Measurements from ENCODE around the gene JDP2.

Gene JDP2

DNA sequence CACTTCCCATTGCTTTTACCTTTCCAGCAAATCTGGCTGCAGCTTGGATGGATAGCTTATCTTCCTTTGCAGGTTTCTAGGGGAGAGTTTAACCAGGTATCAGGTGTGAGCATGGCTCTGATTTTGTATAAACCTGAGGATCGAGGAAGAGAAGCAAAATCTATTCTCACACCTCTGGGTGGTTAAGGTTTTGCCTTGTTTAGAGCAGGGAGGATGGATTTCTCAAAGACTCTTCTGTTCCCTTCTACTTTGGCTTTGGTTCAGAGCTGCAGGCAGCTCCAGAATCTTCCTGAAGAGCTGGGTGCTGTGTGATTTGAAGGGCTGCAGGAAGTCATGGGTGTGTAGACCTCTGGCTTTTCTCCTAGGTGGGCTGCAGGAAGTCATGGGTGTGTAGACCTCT lies 1.7 kb downstream of the JDP2 start:
- Histone ChIP-seq H3K4me3 (peak overlapping the region; percentile 63 to 70), H3K27me3 (no peaks in the 10 kb centered on the region), H3K4me1 (peaks cover 0 to 42% (median 34%) of the 10 kb centered on the region in 4 donors), H3K9me3 (no peaks in the 10 kb centered on the region), H3K27ac (peak overlapping the region; percentile 56 to 82), H3K36me3 (peaks cover 6 to 20% (median 14%) of the 10 kb centered on the region in 3 donors)
- TF ChIP-seq, protein P1, sequence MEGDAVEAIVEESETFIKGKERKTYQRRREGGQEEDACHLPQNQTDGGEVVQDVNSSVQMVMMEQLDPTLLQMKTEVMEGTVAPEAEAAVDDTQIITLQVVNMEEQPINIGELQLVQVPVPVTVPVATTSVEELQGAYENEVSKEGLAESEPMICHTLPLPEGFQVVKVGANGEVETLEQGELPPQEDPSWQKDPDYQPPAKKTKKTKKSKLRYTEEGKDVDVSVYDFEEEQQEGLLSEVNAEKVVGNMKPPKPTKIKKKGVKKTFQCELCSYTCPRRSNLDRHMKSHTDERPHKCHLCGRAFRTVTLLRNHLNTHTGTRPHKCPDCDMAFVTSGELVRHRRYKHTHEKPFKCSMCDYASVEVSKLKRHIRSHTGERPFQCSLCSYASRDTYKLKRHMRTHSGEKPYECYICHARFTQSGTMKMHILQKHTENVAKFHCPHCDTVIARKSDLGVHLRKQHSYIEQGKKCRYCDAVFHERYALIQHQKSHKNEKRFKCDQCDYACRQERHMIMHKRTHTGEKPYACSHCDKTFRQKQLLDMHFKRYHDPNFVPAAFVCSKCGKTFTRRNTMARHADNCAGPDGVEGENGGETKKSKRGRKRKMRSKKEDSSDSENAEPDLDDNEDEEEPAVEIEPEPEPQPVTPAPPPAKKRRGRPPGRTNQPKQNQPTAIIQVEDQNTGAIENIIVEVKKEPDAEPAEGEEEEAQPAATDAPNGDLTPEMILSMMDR (IDR thresholded peaks at IDR 0.05): no peak
- intact Hi-C loops (cut with DNase I; ENCODE audit: low total_unique reads): loop anchor here (5.0 kb wide), 1 partner anchor 117 kb away; no protein-coding TSS in a partner anchor
- DNase-seq: no peak

DNA sequence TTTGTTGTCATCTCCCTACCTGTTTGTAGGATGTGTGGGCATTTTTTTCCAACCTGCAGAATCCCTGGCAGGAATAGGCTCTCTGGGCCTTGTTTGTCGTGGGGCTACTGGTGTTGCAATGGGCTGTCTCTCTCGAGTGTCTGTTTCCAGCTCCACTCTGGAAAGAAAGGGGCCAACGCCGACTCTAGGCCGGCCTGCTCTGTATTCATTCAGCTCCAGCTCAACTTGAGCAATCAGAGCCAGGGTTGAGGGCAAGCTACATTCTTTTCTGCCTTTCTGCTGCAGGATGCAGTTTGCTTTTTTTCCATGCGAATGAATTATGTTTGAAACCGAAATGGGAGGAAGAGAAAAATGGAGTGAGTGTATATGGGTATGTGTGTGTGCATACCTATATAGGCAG lies 2.3 kb downstream of the JDP2 start:
- no peaks in the 10 kb centered on the region for H3K9me3 ChIP-seq
- intact Hi-C loops (cut with DNase I; ENCODE audit: low total_unique reads): loop anchor here (10.0 kb wide), 1 partner anchor 55 kb away; no protein-coding TSS in a partner anchor
- H3K27me3 ChIP-seq: no peaks in the 10 kb centered on the region
- H3K4me3 ChIP-seq: peak overlapping the region; percentile 63 to 70
- DNase-seq: peak; percentile 73 to 82
- TF ChIP-seq, protein P1 (IDR thresholded peaks at IDR 0.05): no peak
- H3K36me3 ChIP-seq: peaks cover 6 to 26% (median 19%) of the 10 kb centered on the region in 3 donors
- peak overlapping the region; percentile 56 to 82 for H3K27ac ChIP-seq
- peaks cover 0 to 42% (median 34%) of the 10 kb centered on the region in 4 donors for H3K4me1 ChIP-seq

DNA sequence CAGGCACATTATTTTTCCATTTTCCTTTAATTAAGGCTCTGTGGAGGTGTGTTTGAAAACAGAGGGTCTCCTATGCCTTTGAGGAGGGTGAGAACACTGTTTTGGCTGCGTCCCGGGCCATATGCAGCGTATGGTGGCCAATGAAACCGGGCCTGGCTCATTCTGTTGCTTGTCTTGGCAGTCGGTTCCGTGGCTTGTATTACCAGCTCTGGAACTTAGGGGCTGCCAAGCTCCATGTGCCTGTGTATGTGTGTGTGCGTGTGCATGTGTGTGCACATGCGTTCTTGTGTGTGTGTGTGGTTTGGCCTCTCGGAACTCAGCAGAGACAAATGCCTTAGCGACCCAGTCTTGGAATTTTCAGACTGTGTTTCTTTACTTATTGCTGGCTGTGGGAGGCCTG lies 2.7 kb downstream of the JDP2 start:
- peak overlapping the region; percentile 63 to 70 for H3K4me3 ChIP-seq
- no peaks in the 10 kb centered on the region for H3K27me3 ChIP-seq
- DNase-seq: peak; percentile 70 to 79
- peaks cover 0 to 42% (median 34%) of the 10 kb centered on the region in 4 donors for H3K4me1 ChIP-seq
- H3K9me3 ChIP-seq: no peaks in the 10 kb centered on the region
- peak overlapping the region; percentile 3 to 82 for H3K27ac ChIP-seq
- peaks cover 6 to 30% (median 21%) of the 10 kb centered on the region in 3 donors for H3K36me3 ChIP-seq
- TF ChIP-seq, protein P1 (IDR thresholded peaks at IDR 0.05): peak in 1 of 2 experiments; percentile 9
- intact Hi-C loops (cut with DNase I; ENCODE audit: low total_unique reads): loop anchor here (10.0 kb wide), 1 partner anchor 54 kb away; no protein-coding TSS in a partner anchor

DNA sequence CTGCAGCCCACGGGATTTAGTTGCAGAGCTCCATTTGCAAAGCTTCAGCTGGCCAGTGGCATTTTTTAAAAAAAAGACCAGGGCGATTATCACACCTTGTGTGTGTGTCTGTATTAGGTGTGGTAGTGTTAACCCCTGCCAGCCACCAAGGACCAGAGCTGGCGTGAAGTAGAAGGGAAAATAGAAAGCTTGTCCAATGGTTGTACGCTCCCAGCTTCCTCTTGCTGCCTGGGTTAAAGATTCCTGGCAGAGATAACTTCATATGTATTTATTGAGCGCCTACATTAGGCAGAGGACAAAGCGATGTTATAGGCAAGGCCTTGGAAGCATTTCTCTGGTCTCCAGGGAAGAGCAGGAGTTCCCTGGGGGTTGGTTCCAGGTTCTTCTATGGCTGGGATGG lies 3.2 kb downstream of the JDP2 start:
- Histone ChIP-seq H3K27ac (peak overlapping the region; percentile 3 to 82), H3K9me3 (no peaks in the 10 kb centered on the region), H3K36me3 (peaks cover 6 to 34% (median 21%) of the 10 kb centered on the region in 3 donors), H3K4me1 (peaks cover 0 to 42% (median 34%) of the 10 kb centered on the region in 4 donors), H3K4me3 (peak overlapping the region; percentile 63 to 70), H3K27me3 (no peaks in the 10 kb centered on the region)
- DNase-seq: no peak
- TF ChIP-seq, protein P1 (IDR thresholded peaks at IDR 0.05): no peak
- intact Hi-C loops (cut with DNase I; ENCODE audit: low total_unique reads): loop anchor here (10.0 kb wide), 1 partner anchor 54 kb away; no protein-coding TSS in a partner anchor

DNA sequence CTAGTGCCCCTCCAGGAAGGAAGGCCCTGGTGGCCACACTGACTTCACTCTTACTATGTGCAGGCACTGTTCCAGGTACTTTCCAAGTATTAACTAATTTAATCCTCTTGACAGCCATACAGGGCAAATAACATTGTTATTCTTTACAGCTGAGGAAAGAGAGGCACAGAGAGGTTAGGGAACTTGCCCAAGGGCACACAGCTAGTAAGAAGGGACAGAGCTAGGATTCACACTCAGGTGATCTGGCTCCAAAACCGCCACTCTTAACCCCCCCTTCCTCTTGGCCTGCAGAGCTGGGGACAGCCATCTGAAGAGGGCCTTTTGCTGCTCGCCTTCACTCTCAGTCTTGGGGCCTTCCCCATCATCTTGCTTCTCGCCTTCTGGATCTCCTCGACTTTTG lies 4.0 kb downstream of the JDP2 start:
- no peak overlapping the region for H3K27ac ChIP-seq

More for the DNA sequence above, 4.0 kb downstream of the JDP2 start:
- peaks cover 0 to 42% (median 34%) of the 10 kb centered on the region in 4 donors for H3K4me1 ChIP-seq
- no peak overlapping the region for H3K4me3 ChIP-seq
- TF ChIP-seq, protein P1 (IDR thresholded peaks at IDR 0.05): no peak
- no peaks in the 10 kb centered on the region for H3K9me3 ChIP-seq
- H3K27me3 ChIP-seq: no peaks in the 10 kb centered on the region
- DNase-seq: no peak
- intact Hi-C loops (cut with DNase I; ENCODE audit: low total_unique reads): loop anchor here (10.0 kb wide), 1 partner anchor 53 kb away; no protein-coding TSS in a partner anchor
- peaks cover 6 to 41% (median 21%) of the 10 kb centered on the region in 3 donors for H3K36me3 ChIP-seq

All from tibial artery (tissue), 4 donors.